Measurements from ENCODE around the gene ARHGEF2.

GRCh38 chr1:155950829-155951228, 27.5 kb downstream of the ARHGEF2 start:
- TF ChIP-seq GATA3 (IDR thresholded peaks at IDR 0.05; ENCODE audit: low read depth, low read length), result no peak
- TF ChIP-seq GATA2 (IDR thresholded peaks at IDR 0.05; ENCODE audit: low read depth, low read length), result no peak

Data from SH-SY5Y (cell line).